GM19099 (cell line): ENCODE data around the gene TBC1D32.

Experiments used
- POLR2A ChIP-seq: IDR thresholded peaks from 3 replicates; pipeline ENCODE4 v1.6.1; 2011; ENCODE audit warnings: low read depth; ENCODE audit not compliant: insufficient read length; ENCODE audit errors: extremely low read depth

Gene TBC1D32

GRCh38 chr6:121274666-121275295 is 59.5 kb downstream of the TBC1D32 start:
- TF ChIP-seq POLR2A: no peak

- TF ChIP-seq POLR2A: no peak
These were observed 70.5 kb downstream of the TBC1D32 start for GRCh38 chr6:121263742-121264141.

- no peak for TF ChIP-seq POLR2A
These were observed 73.6 kb downstream of the TBC1D32 start for GRCh38 chr6:121260651-121261102.

GRCh38 chr6:121247386-121247785 is 86.9 kb downstream of the TBC1D32 start:
- no peak for TF ChIP-seq POLR2A

- TF ChIP-seq POLR2A: no peak
These were observed 91.9 kb downstream of the TBC1D32 start for GRCh38 chr6:121242386-121242785.

GRCh38 chr6:121237859-121238258 is 96.4 kb downstream of the TBC1D32 start:
- TF ChIP-seq POLR2A: no peak

- no peak for TF ChIP-seq POLR2A
These were observed 97.3 kb downstream of the TBC1D32 start for GRCh38 chr6:121236984-121237383.

- no peak for TF ChIP-seq POLR2A
These were observed 98.9 kb downstream of the TBC1D32 start for GRCh38 chr6:121235386-121235785.

GRCh38 chr6:121223930-121224329 is 110.3 kb downstream of the TBC1D32 start:
- TF ChIP-seq POLR2A: no peak

- no peak for TF ChIP-seq POLR2A
These were observed 111.1 kb downstream of the TBC1D32 start for GRCh38 chr6:121223212-121223611.

GRCh38 chr6:121222656-121223055 is 111.6 kb downstream of the TBC1D32 start:
- no peak for TF ChIP-seq POLR2A

GRCh38 chr6:121216928-121217327 is 117.4 kb downstream of the TBC1D32 start:
- no peak for TF ChIP-seq POLR2A

GRCh38 chr6:121210943-121211342 is 123.3 kb downstream of the TBC1D32 start:
- no peak for TF ChIP-seq POLR2A

GRCh38 chr6:121205569-121205968 is 128.7 kb downstream of the TBC1D32 start:
- TF ChIP-seq POLR2A: no peak

- no peak for TF ChIP-seq POLR2A
These were observed 133.2 kb downstream of the TBC1D32 start for GRCh38 chr6:121201105-121201504.

GRCh38 chr6:121190122-121190521 is 144.2 kb downstream of the TBC1D32 start:
- TF ChIP-seq POLR2A: no peak

- no peak for TF ChIP-seq POLR2A
These were observed 145.9 kb downstream of the TBC1D32 start for GRCh38 chr6:121188356-121188755.

GRCh38 chr6:121187833-121188200 is 146.5 kb downstream of the TBC1D32 start:
- no peak for TF ChIP-seq POLR2A

GRCh38 chr6:121187200-121187832 is 147.0 kb downstream of the TBC1D32 start:
- TF ChIP-seq POLR2A: no peak
